SK-N-SH (cell line): ENCODE data around the gene PHGDH. TPM values are rescaled to one million over a fixed set of nuclear protein-coding genes. Genes with fewer than 3 reads are reported as not detected.

Source experiments
- CTCF ChIA-PET: fragments of 300-600, 350-600 bp; formaldehyde crosslinking; extraction: SDS; loops from one replicate; lab custom pipeline; 2021; lab: Yijun Ruan, JAX
- POLR2A ChIA-PET: fragments of 350-600 bp; sonication (Branson Sonifier 250); formaldehyde crosslinking; extraction: SDS; loops from one replicate; lab custom pipeline; 2020; ENCODE audit warnings: antibody characterized with exemption, inconsistent platforms; lab: Yijun Ruan, JAX
- DNase-seq: peaks from one replicate; pipeline ENCODE4 v3.0.0; 2012
- H2AFZ ChIP-seq: fragments of 200-600 bp; sonication (generic); 2 replicates; pipeline ENCODE4 v1.8.1; 2016; ENCODE audit warnings: antibody characterized with exemption, mild to moderate bottlenecking, low read depth
- H3F3A ChIP-seq: fragments of 200-600 bp; sonication (generic); replicated peaks from 2 replicates; pipeline ENCODE3; 2016; ENCODE audit warnings: antibody characterized with exemption, mild to moderate bottlenecking; ENCODE audit not compliant: insufficient read depth
- H3K27ac ChIP-seq, 2 experiments: fragments of 200-500 bp in 1 of 2; fragments of 200-600 bp in 1 of 2; sonication (Bioruptor generic) in 1 of 2; sonication (generic), shearing (Covaris generic) in 1 of 2; 2 replicates each; pipeline versions ENCODE4 v1.5.1 to v1.6.1; 2014 to 2016; ENCODE audit warnings: low read depth in 2 of 2, inconsistent platforms in 1 of 2, low read length in 1 of 2, mild to moderate bottlenecking in 1 of 2, mixed read lengths in 1 of 2
- H3K27me3 ChIP-seq: fragments of 200-600 bp; sonication (generic), shearing (Covaris generic); 2 replicates; pipeline ENCODE4 v1.6.1; 2016; ENCODE audit warnings: mixed run types; ENCODE audit not compliant: insufficient read depth
- H3K36me3 ChIP-seq, 2 experiments: fragments of 200-500 bp in 1 of 2; fragments of 200-600 bp in 1 of 2; sonication (Bioruptor generic) in 1 of 2; sonication (generic) in 1 of 2; replicated peaks in 1 of 2; 2 replicates each; pipeline versions ENCODE3 to v1.5.1; 2014 to 2016; ENCODE audit warnings: low read length in 1 of 2, mild to moderate bottlenecking in 1 of 2; ENCODE audit not compliant: insufficient read depth in 2 of 2, control insufficient read depth in 1 of 2
- H3K4me1 ChIP-seq, 2 experiments: fragments of 200-500 bp in 1 of 2; fragments of 200-600 bp in 1 of 2; sonication (Bioruptor generic) in 1 of 2; sonication (generic), shearing (Covaris generic) in 1 of 2; 2 replicates each; pipeline versions ENCODE4 v1.5.1 to v1.6.1; 2014 to 2016; ENCODE audit warnings: low read depth in 1 of 2, low read length in 1 of 2, mixed run types in 1 of 2; ENCODE audit not compliant: insufficient read depth in 2 of 2, control insufficient read depth in 1 of 2
- H3K4me2 ChIP-seq: fragments of 200-600 bp; sonication (generic), shearing (Covaris generic); 2 replicates; pipeline ENCODE4 v1.6.1; 2017; ENCODE audit warnings: mixed run types
- H3K4me3 ChIP-seq, 2 experiments: fragments of 200-500 bp in 1 of 2; fragments of 200-600 bp in 1 of 2; sonication (Bioruptor generic) in 1 of 2; sonication (generic), shearing (Covaris generic) in 1 of 2; 2 replicates each; pipeline versions ENCODE4 v1.5.1 to v1.8.1; 2014 to 2016; ENCODE audit warnings: low read depth in 2 of 2, inconsistent platforms in 1 of 2, low read length in 1 of 2, mild to moderate bottlenecking in 1 of 2, mixed read lengths in 1 of 2, moderate library complexity in 1 of 2
- H3K79me2 ChIP-seq: fragments of 200-600 bp; sonication (generic); 2 replicates; pipeline ENCODE4 v1.8.1; 2017; ENCODE audit warnings: mild to moderate bottlenecking; ENCODE audit not compliant: insufficient read depth
- H3K9ac ChIP-seq: fragments of 200-600 bp; sonication (generic); 2 replicates; pipeline ENCODE4 v1.6.1; 2017; ENCODE audit warnings: mixed run types
- H3K9me2 ChIP-seq: fragments of 200-600 bp; sonication (generic); 2 replicates; pipeline ENCODE4 v1.6.1; 2017; ENCODE audit warnings: mixed run types
- H3K9me3 ChIP-seq: fragments of 200-600 bp; sonication (generic); 2 replicates; pipeline ENCODE4 v1.6.1; 2017; ENCODE audit warnings: mixed run types, mild to moderate bottlenecking, moderate library complexity
- H4K20me1 ChIP-seq: fragments of 200-600 bp; sonication (generic); 2 replicates; pipeline ENCODE4 v1.6.1; 2017; ENCODE audit warnings: mild to moderate bottlenecking, mixed run types; ENCODE audit not compliant: insufficient read depth
- ELF1 ChIP-seq: IDR thresholded peaks from 2 replicates; pipeline ENCODE4 v1.4.0; 2012
- EP300 ChIP-seq, 2 experiments: IDR thresholded peaks; 2 replicates each; pipeline versions ENCODE4 v1.4.0 to v1.6.1; 2012; ENCODE audit warnings: borderline replicate concordance in 1 of 2, low read depth in 1 of 2, low read length in 1 of 2
- GABPA ChIP-seq: IDR thresholded peaks from 2 replicates; pipeline ENCODE4 v1.4.0; 2012; ENCODE audit warnings: low read depth, mild to moderate bottlenecking
- GATA2 ChIP-seq: sonication (generic); formaldehyde crosslinking; IDR thresholded peaks from 2 replicates; pipeline ENCODE4 v1.5.0; 2020; ENCODE audit warnings: mild to moderate bottlenecking, missing genetic modification reagents
- MXI1 ChIP-seq: IDR thresholded peaks from 2 replicates; pipeline ENCODE4 v1.6.1; 2012; ENCODE audit warnings: mild to moderate bottlenecking, low read depth, low read length, improper control_type of control experiment
- NFIC ChIP-seq: IDR thresholded peaks from 2 replicates; pipeline ENCODE4 v1.4.0; 2012; ENCODE audit warnings: borderline replicate concordance
- NRF1 ChIP-seq: IDR thresholded peaks from 2 replicates; pipeline ENCODE4 v1.6.1; 2012; ENCODE audit warnings: low read depth, mild to moderate bottlenecking, low read length
- RFX5 ChIP-seq: IDR thresholded peaks from 2 replicates; pipeline ENCODE4 v1.6.1; 2012; ENCODE audit warnings: mild to moderate bottlenecking, improper control_type of control experiment, low read length
- TAF1 ChIP-seq: IDR thresholded peaks from 2 replicates; pipeline ENCODE4 v1.6.1; 2012; ENCODE audit warnings: low read depth, mild to moderate bottlenecking, low read length, moderate library complexity, borderline replicate concordance
- TCF12 ChIP-seq: IDR thresholded peaks from 2 replicates; pipeline ENCODE4 v1.4.0; 2012
- YY1 ChIP-seq: IDR thresholded peaks from 2 replicates; pipeline ENCODE4 v1.4.0; 2012; ENCODE audit warnings: low read depth, mild to moderate bottlenecking
- WGBS: methylation state at CpG from one replicate; pipeline ENCODE4 v1.1.6; 2017; ENCODE audit warnings: low lambda C conversion rate; 5-methylcytosine and 5-hydroxymethylcytosine counted together
- polyA plus RNA-seq, 3 experiments: library from polyadenylated mRNA; depleted of rRNA; stranded (reverse); fragments of >200 nt; gene quantifications; 2 replicates each; pipeline ENCODE4 v1.2.3, GENCODE V29; 2012
- TF ChIP-seq, protein P1 (sequence below): IDR thresholded peaks from 2 replicates; pipeline ENCODE4 v1.4.0; 2012; ENCODE audit warnings: low read depth, borderline replicate concordance
- TF ChIP-seq, protein P2 (sequence below): fragments of 200-600 bp; sonication (generic); IDR thresholded peaks from 2 replicates; pipeline ENCODE4 v1.6.1; 2017; ENCODE audit warnings: antibody characterized with exemption, mild to moderate bottlenecking, moderate library complexity
- TF ChIP-seq, protein P3 (sequence below): IDR thresholded peaks from 2 replicates; pipeline ENCODE4 v1.4.0; 2012; ENCODE audit warnings: low read depth, borderline replicate concordance
- TF ChIP-seq, protein P4 (sequence below): fragments of 150-350 bp; IDR thresholded peaks from 2 replicates; pipeline ENCODE4 v1.6.1; 2016; ENCODE audit warnings: mild to moderate bottlenecking, low read depth, low read length
- TF ChIP-seq, protein P5 (sequence below): fragments of 150-350 bp; IDR thresholded peaks from 2 replicates; pipeline ENCODE4 v1.6.1; 2017; ENCODE audit warnings: antibody characterized with exemption, low read length, low read depth, borderline replicate concordance

PHGDH gene
- polyA plus RNA-seq, 1 of the 3 experiments (the other 2 are of a cell fraction) = 30.2 TPM

DNA sequence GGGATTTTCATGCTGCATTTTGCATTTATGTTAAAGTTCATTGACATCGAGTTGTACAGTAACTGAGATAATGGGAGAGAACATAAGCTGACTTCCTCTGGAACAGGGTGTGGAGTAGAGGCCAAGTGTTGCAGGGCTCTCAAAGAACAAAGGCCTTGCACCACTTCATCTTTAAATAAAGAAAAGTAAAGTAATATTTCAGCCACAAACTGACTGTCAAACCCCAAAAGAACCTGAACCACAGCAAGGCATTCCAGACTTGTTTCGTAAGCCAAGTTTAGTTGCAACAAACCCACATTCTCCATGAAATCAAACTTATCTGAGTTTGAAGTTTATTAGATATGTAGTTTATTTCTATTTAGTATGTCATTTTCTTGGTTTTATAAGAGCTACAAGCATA, 76.0 kb downstream of the PHGDH start:
- TF ChIP-seq MXI1 (no peak), EP300 (IDR thresholded peaks at IDR 0.05; ENCODE audit: borderline replicate concordance in 1 of 2, low read depth in 1 of 2, low read length in 1 of 2) (no peak), GATA2 (CRISPR knock-in tag) (no peak), TCF12 (no peak), NFIC (no peak), NRF1 (no peak), YY1 (no peak), RFX5 (no peak), ELF1 (no peak), GABPA (no peak), TAF1 (no peak)
- TF ChIP-seq, protein P1, sequence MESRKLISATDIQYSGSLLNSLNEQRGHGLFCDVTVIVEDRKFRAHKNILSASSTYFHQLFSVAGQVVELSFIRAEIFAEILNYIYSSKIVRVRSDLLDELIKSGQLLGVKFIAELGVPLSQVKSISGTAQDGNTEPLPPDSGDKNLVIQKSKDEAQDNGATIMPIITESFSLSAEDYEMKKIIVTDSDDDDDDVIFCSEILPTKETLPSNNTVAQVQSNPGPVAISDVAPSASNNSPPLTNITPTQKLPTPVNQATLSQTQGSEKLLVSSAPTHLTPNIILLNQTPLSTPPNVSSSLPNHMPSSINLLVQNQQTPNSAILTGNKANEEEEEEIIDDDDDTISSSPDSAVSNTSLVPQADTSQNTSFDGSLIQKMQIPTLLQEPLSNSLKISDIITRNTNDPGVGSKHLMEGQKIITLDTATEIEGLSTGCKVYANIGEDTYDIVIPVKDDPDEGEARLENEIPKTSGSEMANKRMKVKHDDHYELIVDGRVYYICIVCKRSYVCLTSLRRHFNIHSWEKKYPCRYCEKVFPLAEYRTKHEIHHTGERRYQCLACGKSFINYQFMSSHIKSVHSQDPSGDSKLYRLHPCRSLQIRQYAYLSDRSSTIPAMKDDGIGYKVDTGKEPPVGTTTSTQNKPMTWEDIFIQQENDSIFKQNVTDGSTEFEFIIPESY = no peak
- TF ChIP-seq, protein P2, sequence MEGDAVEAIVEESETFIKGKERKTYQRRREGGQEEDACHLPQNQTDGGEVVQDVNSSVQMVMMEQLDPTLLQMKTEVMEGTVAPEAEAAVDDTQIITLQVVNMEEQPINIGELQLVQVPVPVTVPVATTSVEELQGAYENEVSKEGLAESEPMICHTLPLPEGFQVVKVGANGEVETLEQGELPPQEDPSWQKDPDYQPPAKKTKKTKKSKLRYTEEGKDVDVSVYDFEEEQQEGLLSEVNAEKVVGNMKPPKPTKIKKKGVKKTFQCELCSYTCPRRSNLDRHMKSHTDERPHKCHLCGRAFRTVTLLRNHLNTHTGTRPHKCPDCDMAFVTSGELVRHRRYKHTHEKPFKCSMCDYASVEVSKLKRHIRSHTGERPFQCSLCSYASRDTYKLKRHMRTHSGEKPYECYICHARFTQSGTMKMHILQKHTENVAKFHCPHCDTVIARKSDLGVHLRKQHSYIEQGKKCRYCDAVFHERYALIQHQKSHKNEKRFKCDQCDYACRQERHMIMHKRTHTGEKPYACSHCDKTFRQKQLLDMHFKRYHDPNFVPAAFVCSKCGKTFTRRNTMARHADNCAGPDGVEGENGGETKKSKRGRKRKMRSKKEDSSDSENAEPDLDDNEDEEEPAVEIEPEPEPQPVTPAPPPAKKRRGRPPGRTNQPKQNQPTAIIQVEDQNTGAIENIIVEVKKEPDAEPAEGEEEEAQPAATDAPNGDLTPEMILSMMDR = no peak
- TF ChIP-seq, protein P3, sequence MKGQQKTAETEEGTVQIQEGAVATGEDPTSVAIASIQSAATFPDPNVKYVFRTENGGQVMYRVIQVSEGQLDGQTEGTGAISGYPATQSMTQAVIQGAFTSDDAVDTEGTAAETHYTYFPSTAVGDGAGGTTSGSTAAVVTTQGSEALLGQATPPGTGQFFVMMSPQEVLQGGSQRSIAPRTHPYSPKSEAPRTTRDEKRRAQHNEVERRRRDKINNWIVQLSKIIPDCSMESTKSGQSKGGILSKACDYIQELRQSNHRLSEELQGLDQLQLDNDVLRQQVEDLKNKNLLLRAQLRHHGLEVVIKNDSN = no peak
- TF ChIP-seq, protein P4, sequence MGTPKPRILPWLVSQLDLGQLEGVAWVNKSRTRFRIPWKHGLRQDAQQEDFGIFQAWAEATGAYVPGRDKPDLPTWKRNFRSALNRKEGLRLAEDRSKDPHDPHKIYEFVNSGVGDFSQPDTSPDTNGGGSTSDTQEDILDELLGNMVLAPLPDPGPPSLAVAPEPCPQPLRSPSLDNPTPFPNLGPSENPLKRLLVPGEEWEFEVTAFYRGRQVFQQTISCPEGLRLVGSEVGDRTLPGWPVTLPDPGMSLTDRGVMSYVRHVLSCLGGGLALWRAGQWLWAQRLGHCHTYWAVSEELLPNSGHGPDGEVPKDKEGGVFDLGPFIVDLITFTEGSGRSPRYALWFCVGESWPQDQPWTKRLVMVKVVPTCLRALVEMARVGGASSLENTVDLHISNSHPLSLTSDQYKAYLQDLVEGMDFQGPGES = no peak
- TF ChIP-seq, protein P5, sequence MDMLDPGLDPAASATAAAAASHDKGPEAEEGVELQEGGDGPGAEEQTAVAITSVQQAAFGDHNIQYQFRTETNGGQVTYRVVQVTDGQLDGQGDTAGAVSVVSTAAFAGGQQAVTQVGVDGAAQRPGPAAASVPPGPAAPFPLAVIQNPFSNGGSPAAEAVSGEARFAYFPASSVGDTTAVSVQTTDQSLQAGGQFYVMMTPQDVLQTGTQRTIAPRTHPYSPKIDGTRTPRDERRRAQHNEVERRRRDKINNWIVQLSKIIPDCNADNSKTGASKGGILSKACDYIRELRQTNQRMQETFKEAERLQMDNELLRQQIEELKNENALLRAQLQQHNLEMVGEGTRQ = no peak
- Histone ChIP-seq H4K20me1 (no peaks in the 10 kb centered on the region), H3K4me1 (no peaks in the 10 kb centered on the region), H3K9ac (no peak overlapping the region), H3K27me3 (peaks cover 4% of the 10 kb centered on the region; the same call in 1 of the 2 replicates), H3K9me3 (no peaks in the 10 kb centered on the region), H3K4me3 (no peak overlapping the region), H3K4me2 (no peak overlapping the region), H3K27ac (no peak overlapping the region), H2AFZ (no peak overlapping the region), H3F3A (no peaks in the 10 kb centered on the region), H3K79me2 (no peaks in the 10 kb centered on the region), H3K9me2 (no peaks in the 10 kb centered on the region), H3K36me3 (no peaks in the 10 kb centered on the region)
- DNase-seq = no peak
- ChIA-PET CTCF (interaction anchor here (1.8 kb wide), 1 partner anchor 43 kb away, joined by 4 read pairs; no protein-coding TSS in a partner anchor), POLR2A (no interaction called here)
- WGBS = 62% methylated on average over 2 of the region's 2 CpGs
